Activated CD8-positive, alpha-beta memory T cell treated with anti-CD3 and anti-CD28 coated beads for 4 hours (primary cell): ENCODE data around the gene ING1.
A peak's percentile ranks its signal among the peaks of the same experiment; 100 is the strongest.
"Not testable (repeated sequence)": the region's sequence is repeated elsewhere in the genome, so short reads cannot be mapped to it uniquely, and the experiment has no call there.

Experiments
- DNase-seq, 2 donors: peaks; one replicate each; pipeline ENCODE4 v3.0.0-alpha.2; 2020; ENCODE audit warnings: low read depth in 2 of 2

Gene ING1

GRCh38 chr13:110695774-110696173, 17.7 kb upstream of the ING1 start:
- not testable (repeated sequence) for DNase-seq

- DNase-seq: no peak
Measured at GRCh38 chr13:110696776-110697175, 16.7 kb upstream of the ING1 start.

GRCh38 chr13:110697842-110698241, 15.7 kb upstream of the ING1 start:
- DNase-seq: no peak

- no peak for DNase-seq
Measured at GRCh38 chr13:110698689-110699088, 14.8 kb upstream of the ING1 start.

GRCh38 chr13:110699148-110700145, 14.1 kb upstream of the ING1 start:
- no peak for DNase-seq

GRCh38 chr13:110700186-110700585, 13.3 kb upstream of the ING1 start:
- no peak for DNase-seq

GRCh38 chr13:110700641-110701040, 12.9 kb upstream of the ING1 start:
- DNase-seq: no peak

- DNase-seq: not testable (repeated sequence)
Measured at GRCh38 chr13:110701061-110701460, 12.4 kb upstream of the ING1 start.

- DNase-seq: no peak
Measured at GRCh38 chr13:110702089-110702488, 11.4 kb upstream of the ING1 start.

GRCh38 chr13:110702591-110703526, 10.6 kb upstream of the ING1 start:
- DNase-seq: no peak

GRCh38 chr13:110705356-110705825, 8.1 kb upstream of the ING1 start:
- no peak for DNase-seq

GRCh38 chr13:110705826-110706569, 7.5 kb upstream of the ING1 start, which contains the start of gene CARS2:
Gene CARS2 (minus strand): TSS chr13:110706116. CDS start chr13:110706093, 23 bp downstream.
- peak; percentile 86 to 88 for DNase-seq

GRCh38 chr13:110706570-110707372, 6.7 kb upstream of the ING1 start:
- no peak for DNase-seq

GRCh38 chr13:110712081-110712848, 1.2 kb upstream of the ING1 start:
- DNase-seq: peak; percentile 73 to 80

GRCh38 chr13:110712849-110713641, 455 bp upstream of the ING1 start:
- peak; percentile 99 to 100 for DNase-seq

GRCh38 chr13:110713981-110714796, 689 bp downstream of the ING1 start:
- DNase-seq: peak; percentile 47 to 50

- DNase-seq: peak in 1 of 2 donors; percentile 7
Measured at GRCh38 chr13:110714797-110715394, 1.4 kb downstream of the ING1 start.
